ENCODE results near the gene PMPCA. TPM values are rescaled to one million over a fixed set of nuclear protein-coding genes. Genes with fewer than 3 reads are reported as not detected.

Gene PMPCA
- total RNA-seq, 1 donor from 2014 or later: 61.3 TPM

DNA sequence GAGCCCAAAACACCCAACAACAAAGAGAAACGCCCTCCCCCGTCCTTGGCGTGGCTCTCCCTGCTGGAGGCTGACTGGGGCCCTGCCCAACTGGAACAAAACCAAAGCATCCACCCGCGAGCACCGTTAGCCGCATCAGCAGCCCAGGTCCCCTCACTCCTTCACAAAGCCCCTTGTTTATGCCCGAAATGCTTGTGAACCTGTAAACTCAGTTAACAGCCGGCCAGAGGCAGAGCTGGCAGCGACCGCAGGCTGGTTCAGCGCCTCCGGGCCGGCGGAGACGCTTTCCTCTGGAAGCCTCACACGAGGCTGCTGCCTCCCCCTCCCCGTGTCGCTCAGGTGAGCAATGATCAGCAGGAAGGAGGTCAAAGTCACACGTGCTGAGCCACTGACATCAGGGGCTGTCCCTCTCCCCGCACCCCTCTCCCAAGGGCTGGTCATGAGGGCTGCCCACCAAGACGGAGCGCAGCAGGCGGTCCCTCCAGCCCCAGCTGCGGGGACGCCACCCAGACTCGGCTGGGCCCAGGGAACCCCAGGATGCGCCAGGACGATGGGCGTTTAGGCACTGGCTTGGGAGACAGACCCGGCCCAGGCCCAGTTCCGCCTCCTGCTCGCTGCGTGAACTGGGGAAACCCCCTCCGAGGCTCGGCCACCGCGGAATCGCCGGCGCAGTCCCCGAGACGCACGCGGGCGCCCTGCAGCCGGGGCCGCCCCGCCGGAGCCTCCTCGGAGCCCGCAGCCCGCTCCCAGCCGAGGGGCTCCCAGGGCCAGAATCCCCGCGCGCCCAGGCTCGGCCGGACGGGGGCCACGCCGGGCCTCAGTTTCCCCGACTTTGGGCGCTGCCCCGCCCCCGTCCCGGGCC, 11.1 kb upstream of the PMPCA start:
- Mint-ChIP-seq H3K9me3 (ENCODE audit: unreplicated experiment) (no peaks in the 10 kb centered on the region), H3K4me1 (ENCODE audit: unreplicated experiment) (peaks cover 7% of the 10 kb centered on the region), H3K27ac (ENCODE audit: unreplicated experiment) (peak overlapping the region; percentile 75), H3K27me3 (ENCODE audit: unreplicated experiment) (peaks cover 10% of the 10 kb centered on the region), H3K36me3 (ENCODE audit: low read depth, unreplicated experiment) (peaks cover 27% of the 10 kb centered on the region), H3K4me3 (ENCODE audit: unreplicated experiment) (peak overlapping the region; percentile 96)
- DNase-seq (ENCODE audit: low spot score): peak; percentile 32
- TF ChIP-seq, protein P1, sequence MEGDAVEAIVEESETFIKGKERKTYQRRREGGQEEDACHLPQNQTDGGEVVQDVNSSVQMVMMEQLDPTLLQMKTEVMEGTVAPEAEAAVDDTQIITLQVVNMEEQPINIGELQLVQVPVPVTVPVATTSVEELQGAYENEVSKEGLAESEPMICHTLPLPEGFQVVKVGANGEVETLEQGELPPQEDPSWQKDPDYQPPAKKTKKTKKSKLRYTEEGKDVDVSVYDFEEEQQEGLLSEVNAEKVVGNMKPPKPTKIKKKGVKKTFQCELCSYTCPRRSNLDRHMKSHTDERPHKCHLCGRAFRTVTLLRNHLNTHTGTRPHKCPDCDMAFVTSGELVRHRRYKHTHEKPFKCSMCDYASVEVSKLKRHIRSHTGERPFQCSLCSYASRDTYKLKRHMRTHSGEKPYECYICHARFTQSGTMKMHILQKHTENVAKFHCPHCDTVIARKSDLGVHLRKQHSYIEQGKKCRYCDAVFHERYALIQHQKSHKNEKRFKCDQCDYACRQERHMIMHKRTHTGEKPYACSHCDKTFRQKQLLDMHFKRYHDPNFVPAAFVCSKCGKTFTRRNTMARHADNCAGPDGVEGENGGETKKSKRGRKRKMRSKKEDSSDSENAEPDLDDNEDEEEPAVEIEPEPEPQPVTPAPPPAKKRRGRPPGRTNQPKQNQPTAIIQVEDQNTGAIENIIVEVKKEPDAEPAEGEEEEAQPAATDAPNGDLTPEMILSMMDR (IDR thresholded peaks at IDR 0.05; ENCODE audit: unreplicated experiment): no peak

DNA sequence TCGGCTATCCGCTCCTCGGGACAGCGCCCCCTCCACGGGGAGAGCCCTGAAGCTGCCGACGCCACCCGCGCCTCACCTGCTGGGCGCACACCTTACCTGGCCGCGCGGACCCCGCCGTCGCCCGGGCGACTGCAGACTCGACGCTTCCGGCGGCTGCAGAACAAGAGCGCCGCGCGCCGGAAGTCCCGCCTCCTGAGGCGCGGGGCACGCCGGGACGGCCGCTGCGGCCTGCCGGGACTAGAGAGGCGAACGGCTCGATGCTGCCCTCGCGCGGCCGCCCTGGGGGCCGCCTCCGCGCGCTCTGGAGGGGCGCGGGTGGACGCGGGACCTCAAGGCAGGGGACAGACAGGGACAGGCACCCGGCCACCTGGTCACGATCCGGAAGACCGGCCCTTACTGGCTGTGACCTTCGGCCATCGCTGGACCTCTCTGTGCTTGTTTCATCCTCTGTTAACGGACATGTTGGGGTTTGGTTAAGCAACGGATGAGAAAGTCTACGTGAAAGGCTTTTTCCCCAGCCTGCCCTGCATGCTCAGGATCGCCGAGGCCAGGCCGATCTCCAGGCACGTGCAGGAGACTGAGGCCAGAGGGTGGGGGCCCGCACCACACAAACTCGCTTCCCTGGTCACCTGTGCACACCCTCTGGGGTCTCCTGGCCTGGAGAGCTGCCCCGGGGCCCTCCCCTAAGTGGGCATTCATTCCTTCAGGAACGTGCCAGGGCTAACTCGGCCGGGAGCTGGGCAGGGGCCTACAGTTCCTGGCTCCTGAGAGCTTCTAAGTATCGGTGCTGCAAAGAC, 10.2 kb upstream of the PMPCA start, which contains the start of gene SNAPC4:
TSS of gene SNAPC4 (minus strand) at position 133 of the 797 bp plus-strand sequence. CDS start 1,742 bp downstream, outside the sequence.
- no peaks in the 10 kb centered on the region for H3K9me3 Mint-ChIP-seq (ENCODE audit: unreplicated experiment)
- peaks cover 26% of the 10 kb centered on the region for H3K36me3 Mint-ChIP-seq (ENCODE audit: low read depth, unreplicated experiment)
- peak within 1 kb of the TSS; percentile 96 for H3K4me3 Mint-ChIP-seq (ENCODE audit: unreplicated experiment)
- TF ChIP-seq, protein P1 (IDR thresholded peaks at IDR 0.05; ENCODE audit: unreplicated experiment): peak; percentile 58
- peak within 1 kb of the TSS; percentile 75 for H3K27ac Mint-ChIP-seq (ENCODE audit: unreplicated experiment)
- DNase-seq (ENCODE audit: low spot score): peak; percentile 95
- H3K27me3 Mint-ChIP-seq (ENCODE audit: unreplicated experiment): peaks cover 13% of the 10 kb centered on the region
- H3K4me1 Mint-ChIP-seq (ENCODE audit: unreplicated experiment): peaks cover 7% of the 10 kb centered on the region

DNA sequence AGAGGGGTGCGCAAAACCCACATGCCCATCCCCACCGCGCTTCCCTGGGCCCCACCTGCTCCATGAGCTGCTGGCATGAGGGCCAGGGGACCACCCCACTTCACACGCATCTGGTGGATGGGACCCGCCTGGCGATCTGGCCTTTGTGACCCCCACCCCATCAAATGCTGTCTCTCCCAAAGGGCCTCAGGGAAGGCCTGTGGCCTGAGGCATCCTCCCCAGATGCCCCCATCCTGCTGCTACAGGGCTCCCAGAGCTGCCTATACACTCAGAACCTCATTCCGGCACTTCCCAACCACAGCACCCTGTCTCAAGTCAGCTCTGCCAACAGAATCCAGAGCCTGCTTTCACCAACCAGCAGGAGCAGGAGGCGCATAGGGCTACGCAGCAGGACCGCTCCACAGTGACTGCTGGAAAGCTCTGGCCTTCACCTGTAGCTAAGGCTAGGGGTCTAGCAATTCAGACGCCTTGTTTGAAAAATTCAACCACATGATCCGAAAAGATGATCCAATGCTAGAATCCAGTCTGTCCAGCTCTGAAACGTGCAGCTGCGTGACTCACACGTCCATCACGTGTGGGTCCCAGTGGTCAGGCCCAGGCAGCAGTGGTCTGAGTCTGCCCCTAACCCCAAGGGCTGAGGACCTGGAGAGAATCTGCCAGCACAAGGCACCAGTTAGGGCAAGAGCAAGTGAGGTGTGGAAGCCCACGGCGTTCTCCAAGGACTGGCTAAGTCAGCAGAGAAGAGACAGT, 9.1 kb upstream of the PMPCA start:
- Mint-ChIP-seq H3K4me3 (ENCODE audit: unreplicated experiment) (peak overlapping the region; percentile 37), H3K4me1 (ENCODE audit: unreplicated experiment) (peaks cover 7% of the 10 kb centered on the region), H3K27me3 (ENCODE audit: unreplicated experiment) (peaks cover 18% of the 10 kb centered on the region), H3K9me3 (ENCODE audit: unreplicated experiment) (no peaks in the 10 kb centered on the region), H3K36me3 (ENCODE audit: low read depth, unreplicated experiment) (peaks cover 22% of the 10 kb centered on the region), H3K27ac (ENCODE audit: unreplicated experiment) (no peak overlapping the region)
- no peak for DNase-seq (ENCODE audit: low spot score)
- TF ChIP-seq, protein P1 (IDR thresholded peaks at IDR 0.05; ENCODE audit: unreplicated experiment): no peak

DNA sequence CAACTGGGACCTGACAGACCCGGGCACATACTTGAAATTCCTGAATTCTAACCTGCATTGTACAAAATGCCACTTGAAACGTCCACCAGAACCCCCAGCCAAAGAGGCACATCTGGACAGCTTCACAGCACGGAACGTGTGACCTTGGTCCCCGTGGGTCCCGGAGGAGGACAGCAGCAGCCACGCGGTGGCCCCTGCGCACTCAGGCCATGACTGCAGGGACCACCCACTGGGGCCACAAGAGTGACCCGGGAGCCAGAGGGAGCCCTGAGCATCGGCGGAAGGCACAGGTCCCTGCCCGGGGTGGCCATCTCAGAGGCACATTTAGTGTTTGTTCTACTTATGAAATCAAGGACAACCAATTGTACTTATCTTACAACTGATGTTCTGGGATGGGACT, 8.4 kb upstream of the PMPCA start:
- Mint-ChIP-seq H3K27ac (ENCODE audit: unreplicated experiment) (no peak overlapping the region), H3K9me3 (ENCODE audit: unreplicated experiment) (no peaks in the 10 kb centered on the region), H3K4me1 (ENCODE audit: unreplicated experiment) (peaks cover 7% of the 10 kb centered on the region), H3K36me3 (ENCODE audit: low read depth, unreplicated experiment) (peaks cover 17% of the 10 kb centered on the region), H3K4me3 (ENCODE audit: unreplicated experiment) (no peak overlapping the region), H3K27me3 (ENCODE audit: unreplicated experiment) (peaks cover 18% of the 10 kb centered on the region)
- TF ChIP-seq, protein P1 (IDR thresholded peaks at IDR 0.05; ENCODE audit: unreplicated experiment): no peak
- no peak for DNase-seq (ENCODE audit: low spot score)

Data from endothelial cell (in vitro differentiated cells).